ENCODE measurements around the gene CEBPZ.

CEBPZ gene

DNA sequence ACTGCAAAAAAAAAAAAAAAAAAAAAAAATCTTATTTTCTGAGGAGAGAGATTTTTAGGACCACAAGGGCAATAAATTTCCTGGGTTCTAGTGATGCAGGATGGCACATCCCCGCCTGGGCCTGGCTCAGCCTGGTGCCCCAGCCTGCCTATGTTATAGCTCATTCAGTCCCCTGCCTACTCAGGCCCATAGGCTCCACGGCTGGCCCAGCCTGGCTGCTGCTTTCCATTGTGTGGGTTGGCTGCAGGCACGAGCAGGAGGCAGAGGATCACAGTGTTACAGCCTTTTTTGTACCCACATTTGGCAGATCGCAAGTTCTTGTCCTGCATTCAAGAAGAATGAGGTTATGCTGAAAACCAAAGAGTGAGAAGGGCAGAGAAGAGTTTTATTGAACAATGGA, 40.1 kb downstream of the CEBPZ start:
- no peak for DNase-seq (ENCODE audit: extremely low spot score)
- ChIA-PET CTCF (no interaction called here), POLR2A (interaction anchor here (1.0 kb wide), 1 partner anchor 9 kb away, joined by 3 read pairs; no protein-coding TSS in a partner anchor)
- TF ChIP-seq FOXK2 (IDR thresholded peaks at IDR 0.05) (no peak), ARNT (IDR thresholded peaks at IDR 0.05) (no peak), SUZ12 (IDR thresholded peaks at IDR 0.05) (no peak), ELF4 (IDR thresholded peaks at IDR 0.05) (no peak), FOXA1 (IDR thresholded peaks at IDR 0.05) (no peak), TARDBP (IDR thresholded peaks at IDR 0.05) (no peak), NFRKB (IDR thresholded peaks at IDR 0.05) (no peak), BHLHE40 (IDR thresholded peaks at IDR 0.05; ENCODE audit: borderline replicate concordance) (no peak), ZNF384 (IDR thresholded peaks at IDR 0.05) (no peak), HDGF (IDR thresholded peaks at IDR 0.05; ENCODE audit: borderline replicate concordance) (no peak), SP1 (IDR thresholded peaks at IDR 0.05) (no peak), FOXM1 (IDR thresholded peaks at IDR 0.05; ENCODE audit: borderline replicate concordance) (no peak), CTBP1 (IDR thresholded peaks at IDR 0.05; ENCODE audit: borderline replicate concordance) (no peak), LEF1 (IDR thresholded peaks at IDR 0.05; ENCODE audit: borderline replicate concordance) (no peak), L3MBTL2 (conservative IDR thresholded peaks at IDR 0.05) (no peak)
- TF ChIP-seq, protein P1, sequence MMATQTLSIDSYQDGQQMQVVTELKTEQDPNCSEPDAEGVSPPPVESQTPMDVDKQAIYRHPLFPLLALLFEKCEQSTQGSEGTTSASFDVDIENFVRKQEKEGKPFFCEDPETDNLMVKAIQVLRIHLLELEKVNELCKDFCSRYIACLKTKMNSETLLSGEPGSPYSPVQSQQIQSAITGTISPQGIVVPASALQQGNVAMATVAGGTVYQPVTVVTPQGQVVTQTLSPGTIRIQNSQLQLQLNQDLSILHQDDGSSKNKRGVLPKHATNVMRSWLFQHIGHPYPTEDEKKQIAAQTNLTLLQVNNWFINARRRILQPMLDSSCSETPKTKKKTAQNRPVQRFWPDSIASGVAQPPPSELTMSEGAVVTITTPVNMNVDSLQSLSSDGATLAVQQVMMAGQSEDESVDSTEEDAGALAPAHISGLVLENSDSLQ (IDR thresholded peaks at IDR 0.05), result no peak

DNA sequence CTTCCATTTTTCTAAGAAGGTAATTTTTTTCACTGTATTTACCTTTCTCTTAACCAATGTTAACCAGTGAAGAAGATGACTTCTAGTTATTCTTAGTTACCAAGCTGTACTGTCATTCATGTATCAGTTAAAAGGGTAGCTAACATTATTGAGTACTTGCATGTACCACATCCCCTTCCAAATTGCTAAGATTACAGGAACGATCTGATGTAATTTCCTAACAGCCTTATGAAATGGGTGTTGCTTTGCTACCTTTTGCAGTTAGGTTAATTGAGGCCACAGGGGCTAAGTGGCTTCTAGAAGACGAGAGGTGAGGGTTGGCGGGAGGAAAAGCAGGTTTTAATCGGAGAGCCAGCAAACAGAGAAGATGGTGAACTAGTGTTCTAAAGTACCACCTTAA, 41.1 kb downstream of the CEBPZ start:
- ChIA-PET POLR2A (interaction anchor here (1.6 kb wide), 1 partner anchor 32 kb away, joined by 3 read pairs; no protein-coding TSS in a partner anchor), CTCF (interaction anchor here (0.6 kb wide), 1 partner anchor 15 kb away, joined by 5 read pairs; no protein-coding TSS in a partner anchor)
- no peak for TF ChIP-seq NFRKB (IDR thresholded peaks at IDR 0.05)
- TF ChIP-seq TARDBP (IDR thresholded peaks at IDR 0.05), result no peak
- TF ChIP-seq ARNT (IDR thresholded peaks at IDR 0.05), result no peak
- no peak for TF ChIP-seq FOXM1 (IDR thresholded peaks at IDR 0.05; ENCODE audit: borderline replicate concordance)
- TF ChIP-seq CTBP1 (IDR thresholded peaks at IDR 0.05; ENCODE audit: borderline replicate concordance), result no peak
- no peak for TF ChIP-seq BHLHE40 (IDR thresholded peaks at IDR 0.05; ENCODE audit: borderline replicate concordance)
- TF ChIP-seq ZNF384 (IDR thresholded peaks at IDR 0.05), result no peak
- TF ChIP-seq LEF1 (IDR thresholded peaks at IDR 0.05; ENCODE audit: borderline replicate concordance), result no peak
- TF ChIP-seq SP1 (IDR thresholded peaks at IDR 0.05), result no peak
- no peak for DNase-seq (ENCODE audit: extremely low spot score)

DNA sequence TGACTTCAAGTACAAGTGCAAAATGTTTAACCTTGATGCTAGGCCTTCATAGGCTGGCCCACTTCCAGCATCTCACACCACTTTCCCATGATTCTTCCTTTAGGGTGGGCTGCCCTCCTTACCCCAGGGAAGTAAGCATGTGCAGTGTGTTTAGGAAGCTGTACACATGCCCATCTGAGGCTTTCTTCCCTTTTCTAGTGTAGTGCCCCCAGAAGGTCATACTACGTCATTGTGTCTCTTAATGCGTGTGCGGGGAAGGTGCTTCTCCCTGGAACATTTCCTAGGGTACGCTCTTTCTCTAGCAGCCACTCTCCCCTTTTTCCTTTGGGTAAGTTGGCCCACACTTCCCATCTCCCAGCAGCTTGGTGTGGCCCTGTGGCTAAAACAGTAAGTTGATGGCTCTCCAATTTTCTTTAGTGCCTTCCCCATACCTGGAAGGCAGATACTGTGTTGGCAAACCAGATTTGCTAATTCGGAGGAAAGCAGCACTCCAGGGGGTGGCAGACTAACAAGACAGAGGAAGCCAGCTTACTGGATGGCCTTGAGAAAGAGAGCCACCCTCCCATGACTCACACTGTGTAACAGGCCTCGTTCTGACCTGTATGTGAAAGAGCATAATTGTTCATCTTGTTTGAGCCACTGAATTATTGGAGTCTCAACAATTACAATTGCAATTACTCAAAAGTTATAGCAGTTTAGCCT, 41.8 kb downstream of the CEBPZ start:
- ChIA-PET POLR2A (interaction anchor here (1.6 kb wide), 1 partner anchor 32 kb away, joined by 3 read pairs; no protein-coding TSS in a partner anchor), CTCF (no interaction called here)
- TF ChIP-seq CTBP1 (IDR thresholded peaks at IDR 0.05; ENCODE audit: borderline replicate concordance) (no peak), BHLHE40 (IDR thresholded peaks at IDR 0.05; ENCODE audit: borderline replicate concordance) (no peak), SP1 (IDR thresholded peaks at IDR 0.05) (no peak), FOXM1 (IDR thresholded peaks at IDR 0.05; ENCODE audit: borderline replicate concordance) (no peak), NFRKB (IDR thresholded peaks at IDR 0.05) (no peak), ZNF384 (IDR thresholded peaks at IDR 0.05) (no peak), ARNT (IDR thresholded peaks at IDR 0.05) (no peak), LEF1 (IDR thresholded peaks at IDR 0.05; ENCODE audit: borderline replicate concordance) (no peak), TARDBP (IDR thresholded peaks at IDR 0.05) (no peak), L3MBTL2 (conservative IDR thresholded peaks at IDR 0.05) (no peak), FOXA1 (IDR thresholded peaks at IDR 0.05) (no peak), ELF4 (IDR thresholded peaks at IDR 0.05) (no peak), FOXK2 (IDR thresholded peaks at IDR 0.05) (no peak), HDGF (IDR thresholded peaks at IDR 0.05; ENCODE audit: borderline replicate concordance) (no peak), SUZ12 (IDR thresholded peaks at IDR 0.05) (no peak)
- TF ChIP-seq, protein P1 (IDR thresholded peaks at IDR 0.05), result no peak
- no peak for DNase-seq (ENCODE audit: extremely low spot score)

DNA sequence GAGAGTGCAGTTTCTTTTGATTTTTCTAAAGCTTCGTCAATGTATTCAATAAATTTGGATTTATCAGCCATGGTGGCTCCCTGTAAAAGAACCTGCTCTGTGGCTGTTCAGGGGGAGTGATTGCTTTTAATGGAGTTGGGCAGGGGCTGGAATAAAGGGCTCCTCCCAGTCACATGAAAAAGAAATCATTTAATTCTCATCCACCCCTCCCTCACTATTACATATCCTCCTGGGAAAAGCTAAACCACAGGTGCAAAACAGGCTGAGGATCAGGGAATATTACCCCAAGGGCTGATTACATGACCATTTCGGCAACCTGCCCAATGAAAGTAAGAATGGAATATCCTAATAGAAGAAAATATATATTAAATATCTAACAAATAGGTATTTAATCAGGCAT, 42.8 kb downstream of the CEBPZ start, which contains the start of gene SULT6B1:
Gene SULT6B1, minus strand, starts transcription at position 101 of the 400 bp plus-strand sequence. Its CDS starts 30 bp downstream, at position 71.
- no peak for TF ChIP-seq ELF4 (IDR thresholded peaks at IDR 0.05)
- TF ChIP-seq FOXK2 (IDR thresholded peaks at IDR 0.05), result no peak
- TF ChIP-seq ZNF384 (IDR thresholded peaks at IDR 0.05), result no peak
- TF ChIP-seq FOXM1 (IDR thresholded peaks at IDR 0.05; ENCODE audit: borderline replicate concordance), result no peak
- TF ChIP-seq CTBP1 (IDR thresholded peaks at IDR 0.05; ENCODE audit: borderline replicate concordance), result no peak
- ChIA-PET POLR2A (no interaction called here), CTCF (interaction anchor here (0.8 kb wide), 1 partner anchor 16 kb away, joined by 3 read pairs; no protein-coding TSS in a partner anchor)
- DNase-seq (ENCODE audit: extremely low spot score), result no peak

DNA sequence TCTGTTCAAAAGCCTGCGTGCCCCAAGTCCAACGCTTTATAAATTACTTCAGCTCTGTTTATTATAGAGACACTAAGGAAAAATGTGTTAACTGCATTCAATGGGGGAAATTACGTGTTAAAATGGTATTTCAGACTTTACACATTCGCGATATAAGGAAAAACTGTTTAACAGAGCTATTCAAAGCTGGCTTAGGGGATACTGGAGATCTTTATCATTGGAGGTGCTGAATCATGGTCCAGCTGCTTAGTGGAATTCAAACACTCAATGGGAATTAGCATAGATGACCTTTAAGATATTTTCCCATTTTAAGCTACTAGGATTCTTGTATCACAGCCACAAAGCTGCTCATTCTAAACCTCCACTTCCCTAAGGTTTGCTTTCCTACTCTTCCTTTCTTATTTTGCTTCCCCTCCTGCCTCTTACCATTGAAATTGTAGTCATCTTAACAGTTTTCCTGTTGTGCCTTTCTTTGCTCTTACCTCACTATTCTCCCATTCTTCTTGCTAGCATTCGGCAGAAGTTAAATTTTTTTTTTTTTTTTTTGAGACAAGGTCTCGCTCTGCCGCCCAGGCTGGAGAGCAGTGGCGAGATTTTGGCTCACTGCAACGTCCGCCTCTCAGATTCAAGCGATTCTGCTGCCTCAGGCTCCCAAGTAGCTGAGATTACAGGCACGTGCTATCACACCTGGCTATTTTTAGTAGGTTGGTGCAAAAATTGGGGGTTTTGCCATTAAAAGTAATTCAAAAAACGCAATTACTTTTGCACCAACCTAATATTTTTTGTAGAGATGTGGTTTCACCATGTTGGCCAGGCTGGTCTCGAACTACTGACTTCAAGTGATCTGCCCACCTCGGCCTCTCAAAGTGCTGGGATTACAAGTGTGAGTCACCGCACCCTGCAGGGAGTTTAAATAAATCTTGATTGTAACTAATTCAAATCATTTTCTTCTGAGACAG, 49.4 kb downstream of the CEBPZ start:
- no peak for TF ChIP-seq FOXA1 (IDR thresholded peaks at IDR 0.05)
- TF ChIP-seq ELF4 (IDR thresholded peaks at IDR 0.05), result peak; percentile 62; the same call in 1 of the 2 replicates
- DNase-seq (ENCODE audit: extremely low spot score), result no peak
- POLR2A ChIA-PET, result interaction anchor here (0.6 kb wide), 1 partner anchor 9 kb away, joined by 3 read pairs; no protein-coding TSS in a partner anchor
- CTCF ChIA-PET, result interaction anchor here (1.1 kb wide), 1 partner anchor 233 kb away, joined by 3 read pairs; no protein-coding TSS in a partner anchor

DNA sequence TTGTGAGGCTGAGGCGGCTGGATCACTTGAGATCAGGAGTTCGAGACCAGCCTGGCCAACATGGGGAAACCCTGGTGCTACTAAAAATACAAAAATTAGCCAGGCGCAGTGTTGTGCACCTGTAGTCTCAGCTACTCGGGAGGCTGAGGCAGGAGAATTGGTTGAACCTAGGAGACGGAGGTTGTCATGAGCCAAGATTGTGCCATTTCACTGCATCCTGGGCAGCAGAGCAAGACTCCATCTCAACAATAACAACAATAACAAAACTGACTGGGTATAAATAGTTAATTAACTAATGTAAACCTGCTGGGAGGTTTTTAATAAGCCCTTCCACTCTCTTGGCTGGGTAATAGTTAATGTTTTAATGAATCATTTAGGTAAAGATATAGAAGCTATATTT, 50.8 kb downstream of the CEBPZ start:
- ChIA-PET POLR2A (no interaction called here), CTCF (interaction anchor here (0.6 kb wide), 1 partner anchor 127 kb away, joined by 3 read pairs; no protein-coding TSS in a partner anchor)
- TF ChIP-seq SUZ12 (IDR thresholded peaks at IDR 0.05) (no peak), BHLHE40 (IDR thresholded peaks at IDR 0.05; ENCODE audit: borderline replicate concordance) (no peak), SP1 (IDR thresholded peaks at IDR 0.05) (no peak), FOXK2 (IDR thresholded peaks at IDR 0.05) (no peak), TARDBP (IDR thresholded peaks at IDR 0.05) (no peak), LEF1 (IDR thresholded peaks at IDR 0.05; ENCODE audit: borderline replicate concordance) (no peak), ARNT (IDR thresholded peaks at IDR 0.05) (no peak)
- TF ChIP-seq, protein P1 (IDR thresholded peaks at IDR 0.05), result no peak
- DNase-seq (ENCODE audit: extremely low spot score), result no peak

All from HEK293T (cell line).